Liver (tissue), 3 donors: ENCODE measurements around the gene DARS1.

Source experiments
- EGR1 ChIP-seq, 2 donors: IDR thresholded peaks; 2 replicates each; pipeline ENCODE4 v1.6.1; 2016 to 2018; ENCODE audit warnings: antibody characterized with exemption in 2 of 2, low read depth in 2 of 2
- GABPA ChIP-seq, 2 donors: IDR thresholded peaks in 1 of 2; conservative IDR thresholded peaks in 1 of 2; 2 replicates each; pipeline ENCODE4 v1.6.1; 2016; ENCODE audit warnings: antibody characterized with exemption in 2 of 2, mild to moderate bottlenecking in 1 of 2, moderate library complexity in 1 of 2
- RAD21 ChIP-seq, 2 donors: IDR thresholded peaks; 2 replicates each; pipeline ENCODE4 v1.6.1; 2016; ENCODE audit warnings: antibody characterized with exemption in 2 of 2, mild to moderate bottlenecking in 2 of 2
- SP1 ChIP-seq: IDR thresholded peaks from 2 replicates; pipeline ENCODE4 v1.6.1; 2018; ENCODE audit warnings: antibody characterized with exemption, mild to moderate bottlenecking
- TF ChIP-seq, protein P1 (sequence below): IDR thresholded peaks from 2 replicates; pipeline ENCODE4 v1.6.1; 2016; ENCODE audit warnings: antibody characterized with exemption
- TF ChIP-seq, protein P2 (sequence below): fragments of 150-350 bp; IDR thresholded peaks from 2 replicates; pipeline ENCODE4 v1.5.1; 2017; ENCODE audit warnings: improper control_type of control experiment, low read depth, low read length; ENCODE audit not compliant: missing input control
- TF ChIP-seq, protein P3 (sequence below): IDR thresholded peaks from 2 replicates; pipeline ENCODE4 v1.6.1; 2016; ENCODE audit warnings: antibody characterized with exemption
- donor health status: healthy.
- donor health status: healthy.

DNA sequence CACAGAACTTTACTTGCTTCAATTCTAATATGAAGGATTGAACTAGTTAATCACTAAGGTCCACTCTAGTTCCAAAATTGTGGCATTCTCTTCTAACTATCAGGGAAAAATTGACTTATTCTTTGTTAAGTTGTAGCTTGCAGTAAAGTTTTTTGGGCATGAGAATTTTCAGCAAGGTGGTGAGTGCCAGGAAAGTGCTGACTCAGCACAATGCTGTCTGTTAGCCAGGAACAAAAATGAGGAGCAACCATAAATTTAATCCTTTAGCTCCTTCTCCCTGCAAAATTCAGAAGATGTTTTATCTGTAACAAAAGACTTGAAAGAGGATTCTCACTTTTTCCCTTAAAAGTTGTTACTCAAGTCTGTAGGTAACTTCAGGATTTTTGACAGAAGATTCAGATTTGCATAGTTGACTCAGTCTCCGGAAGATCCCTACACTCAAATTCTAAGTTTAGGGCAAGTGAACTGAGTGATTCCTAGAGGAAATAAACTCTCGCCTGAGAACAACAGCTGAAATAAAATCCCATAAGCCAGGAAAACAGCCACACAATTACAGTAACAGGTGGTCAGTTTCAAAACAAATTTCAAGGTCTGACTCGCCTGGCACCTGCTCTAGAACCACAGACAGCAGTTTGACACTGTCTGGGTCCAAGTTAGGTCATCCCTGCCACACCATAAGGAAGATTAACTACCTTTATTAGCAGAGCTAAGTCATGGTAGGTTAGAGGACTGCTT, 20.2 kb upstream of the DARS1 start:
- no peak for TF ChIP-seq GABPA (IDR thresholded peaks at IDR 0.05 in 1 of 2, conservative IDR thresholded peaks at IDR 0.05 in 1 of 2)
- TF ChIP-seq EGR1 (IDR thresholded peaks at IDR 0.05; ENCODE audit: low read depth in 2 of 2), result no peak
- TF ChIP-seq, protein P1, sequence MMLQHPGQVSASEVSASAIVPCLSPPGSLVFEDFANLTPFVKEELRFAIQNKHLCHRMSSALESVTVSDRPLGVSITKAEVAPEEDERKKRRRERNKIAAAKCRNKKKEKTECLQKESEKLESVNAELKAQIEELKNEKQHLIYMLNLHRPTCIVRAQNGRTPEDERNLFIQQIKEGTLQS, result no peak
- TF ChIP-seq, protein P2, sequence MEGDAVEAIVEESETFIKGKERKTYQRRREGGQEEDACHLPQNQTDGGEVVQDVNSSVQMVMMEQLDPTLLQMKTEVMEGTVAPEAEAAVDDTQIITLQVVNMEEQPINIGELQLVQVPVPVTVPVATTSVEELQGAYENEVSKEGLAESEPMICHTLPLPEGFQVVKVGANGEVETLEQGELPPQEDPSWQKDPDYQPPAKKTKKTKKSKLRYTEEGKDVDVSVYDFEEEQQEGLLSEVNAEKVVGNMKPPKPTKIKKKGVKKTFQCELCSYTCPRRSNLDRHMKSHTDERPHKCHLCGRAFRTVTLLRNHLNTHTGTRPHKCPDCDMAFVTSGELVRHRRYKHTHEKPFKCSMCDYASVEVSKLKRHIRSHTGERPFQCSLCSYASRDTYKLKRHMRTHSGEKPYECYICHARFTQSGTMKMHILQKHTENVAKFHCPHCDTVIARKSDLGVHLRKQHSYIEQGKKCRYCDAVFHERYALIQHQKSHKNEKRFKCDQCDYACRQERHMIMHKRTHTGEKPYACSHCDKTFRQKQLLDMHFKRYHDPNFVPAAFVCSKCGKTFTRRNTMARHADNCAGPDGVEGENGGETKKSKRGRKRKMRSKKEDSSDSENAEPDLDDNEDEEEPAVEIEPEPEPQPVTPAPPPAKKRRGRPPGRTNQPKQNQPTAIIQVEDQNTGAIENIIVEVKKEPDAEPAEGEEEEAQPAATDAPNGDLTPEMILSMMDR, result no peak
- TF ChIP-seq, protein P3, sequence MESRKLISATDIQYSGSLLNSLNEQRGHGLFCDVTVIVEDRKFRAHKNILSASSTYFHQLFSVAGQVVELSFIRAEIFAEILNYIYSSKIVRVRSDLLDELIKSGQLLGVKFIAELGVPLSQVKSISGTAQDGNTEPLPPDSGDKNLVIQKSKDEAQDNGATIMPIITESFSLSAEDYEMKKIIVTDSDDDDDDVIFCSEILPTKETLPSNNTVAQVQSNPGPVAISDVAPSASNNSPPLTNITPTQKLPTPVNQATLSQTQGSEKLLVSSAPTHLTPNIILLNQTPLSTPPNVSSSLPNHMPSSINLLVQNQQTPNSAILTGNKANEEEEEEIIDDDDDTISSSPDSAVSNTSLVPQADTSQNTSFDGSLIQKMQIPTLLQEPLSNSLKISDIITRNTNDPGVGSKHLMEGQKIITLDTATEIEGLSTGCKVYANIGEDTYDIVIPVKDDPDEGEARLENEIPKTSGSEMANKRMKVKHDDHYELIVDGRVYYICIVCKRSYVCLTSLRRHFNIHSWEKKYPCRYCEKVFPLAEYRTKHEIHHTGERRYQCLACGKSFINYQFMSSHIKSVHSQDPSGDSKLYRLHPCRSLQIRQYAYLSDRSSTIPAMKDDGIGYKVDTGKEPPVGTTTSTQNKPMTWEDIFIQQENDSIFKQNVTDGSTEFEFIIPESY, result no peak
- no peak for TF ChIP-seq SP1
- TF ChIP-seq RAD21 (IDR thresholded peaks at IDR 0.05), result no peak
